ENCODE results near the gene NALCN.

Gene NALCN

DNA sequence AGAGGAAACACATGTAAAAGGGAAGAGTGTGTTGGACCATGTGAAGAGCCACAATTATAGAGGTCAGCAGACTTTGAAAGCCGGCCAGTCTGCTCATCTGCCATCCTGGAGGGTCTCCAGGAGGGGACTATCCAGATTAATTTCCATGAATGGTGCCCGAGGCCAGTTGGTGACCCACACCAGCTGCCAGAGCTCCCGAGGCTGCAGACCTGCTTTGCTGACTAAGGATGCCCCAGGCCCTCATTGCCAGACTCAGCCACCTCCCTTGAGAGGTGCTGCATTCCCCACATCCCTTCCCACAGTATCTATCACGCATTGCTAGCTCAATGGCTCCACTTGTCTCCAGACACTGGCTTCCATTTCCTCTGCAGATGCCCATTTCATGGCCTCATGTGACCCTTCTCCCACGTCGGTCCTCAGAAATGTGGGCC lies 110.3 kb downstream of the NALCN start:
- DNase-seq (ENCODE audit: low spot score): no peak
- H3K27me3 Mint-ChIP-seq (ENCODE audit: low read depth): no peaks in the 10 kb centered on the region
- H3K27ac Mint-ChIP-seq: no peak overlapping the region
- H3K9me3 Mint-ChIP-seq: peaks cover 5% of the 10 kb centered on the region
- no peak overlapping the region for H3K4me3 Mint-ChIP-seq
- no peaks in the 10 kb centered on the region for H3K36me3 Mint-ChIP-seq (ENCODE audit: low read depth)
- H3K4me1 Mint-ChIP-seq (ENCODE audit: low read depth): no peaks in the 10 kb centered on the region

DNA sequence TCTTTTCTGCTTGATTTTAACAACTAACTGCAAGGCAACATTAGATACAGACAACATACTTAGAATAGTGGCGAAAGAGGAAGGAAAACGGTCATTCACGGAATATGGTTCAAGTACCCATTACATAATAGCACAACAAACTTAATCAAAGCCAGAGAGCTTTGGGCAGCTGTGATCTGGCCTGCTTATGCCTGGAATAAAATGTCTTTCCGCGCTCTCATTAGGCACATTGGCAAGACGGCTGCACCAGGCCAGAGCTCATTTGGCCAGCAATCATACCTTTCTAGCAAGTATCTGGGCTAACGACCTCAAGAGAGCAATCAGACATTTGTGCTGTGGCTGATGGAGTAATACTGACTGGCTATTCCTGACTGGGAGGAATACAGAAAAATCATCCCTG lies 112.8 kb downstream of the NALCN start:
- no peaks in the 10 kb centered on the region for H3K27me3 Mint-ChIP-seq (ENCODE audit: low read depth)
- no peak overlapping the region for H3K27ac Mint-ChIP-seq
- no peaks in the 10 kb centered on the region for H3K4me1 Mint-ChIP-seq (ENCODE audit: low read depth)
- H3K4me3 Mint-ChIP-seq: no peak overlapping the region
- no peak for DNase-seq (ENCODE audit: low spot score)
- H3K36me3 Mint-ChIP-seq (ENCODE audit: low read depth): no peaks in the 10 kb centered on the region
- H3K9me3 Mint-ChIP-seq: no peaks in the 10 kb centered on the region

DNA sequence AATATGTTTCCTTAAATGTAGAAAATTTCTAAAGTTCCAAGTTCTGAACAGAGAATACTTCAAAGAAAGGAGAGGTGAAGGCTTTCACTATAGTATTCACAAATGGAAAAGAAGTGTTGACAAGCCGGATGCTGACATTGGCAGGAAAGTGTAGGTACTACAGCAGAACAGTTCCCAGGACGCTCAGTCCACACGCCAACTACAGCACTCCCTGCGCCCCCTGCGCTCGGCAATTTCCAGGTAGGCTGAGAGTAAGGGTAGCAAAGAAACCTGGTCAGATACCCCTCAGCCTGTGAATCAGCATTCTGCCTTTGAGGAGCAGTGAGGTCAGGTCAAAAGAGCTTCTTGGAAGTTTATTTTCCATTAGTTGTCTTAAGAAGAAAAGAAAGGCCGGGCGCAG lies 115.3 kb downstream of the NALCN start:
- Mint-ChIP-seq H3K4me1 (ENCODE audit: low read depth) (no peaks in the 10 kb centered on the region), H3K9me3 (no peaks in the 10 kb centered on the region), H3K4me3 (no peak overlapping the region), H3K27ac (no peak overlapping the region), H3K27me3 (ENCODE audit: low read depth) (no peaks in the 10 kb centered on the region), H3K36me3 (ENCODE audit: low read depth) (no peaks in the 10 kb centered on the region)
- DNase-seq (ENCODE audit: low spot score): no peak

DNA sequence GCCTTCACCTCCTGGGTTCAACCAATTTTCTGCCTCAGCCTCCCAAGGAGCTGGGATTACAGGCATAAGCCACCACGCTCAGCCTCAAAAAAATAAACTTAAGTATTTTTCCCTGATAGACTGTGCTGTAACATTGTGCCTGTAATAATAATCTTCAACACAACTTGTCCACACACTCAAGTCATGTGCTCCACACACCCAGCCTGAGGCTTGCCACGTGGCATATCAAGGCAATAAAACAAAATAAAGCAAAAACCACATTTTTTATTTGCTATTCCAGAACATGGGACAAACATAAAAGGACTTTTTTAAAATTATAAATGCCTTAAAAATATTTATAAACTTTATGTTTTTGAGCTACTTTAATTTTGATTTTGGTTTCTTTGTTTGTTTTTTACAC lies 115.8 kb downstream of the NALCN start:
- no peaks in the 10 kb centered on the region for H3K36me3 Mint-ChIP-seq (ENCODE audit: low read depth)
- no peak for DNase-seq (ENCODE audit: low spot score)
- no peak overlapping the region for H3K27ac Mint-ChIP-seq
- H3K9me3 Mint-ChIP-seq: no peaks in the 10 kb centered on the region
- no peaks in the 10 kb centered on the region for H3K27me3 Mint-ChIP-seq (ENCODE audit: low read depth)
- H3K4me1 Mint-ChIP-seq (ENCODE audit: low read depth): no peaks in the 10 kb centered on the region
- no peak overlapping the region for H3K4me3 Mint-ChIP-seq

DNA sequence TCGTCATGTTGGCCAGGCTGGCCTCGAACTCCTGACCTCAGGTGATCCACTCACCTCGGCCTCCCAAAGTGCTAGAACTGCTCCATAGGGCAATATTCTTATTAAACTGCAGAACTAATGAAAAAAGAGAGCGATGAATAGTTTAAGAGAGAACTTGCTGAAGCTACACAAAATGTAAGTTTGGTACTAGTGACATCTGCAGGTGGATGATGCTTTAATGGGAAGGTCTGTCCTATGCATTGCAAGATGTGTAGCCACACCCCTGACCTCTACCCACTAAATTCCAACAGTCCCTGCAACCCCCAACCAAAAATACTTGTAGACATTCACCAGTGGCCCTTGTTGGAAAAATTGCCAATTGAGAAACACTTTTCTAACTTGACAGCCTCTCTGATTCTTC lies 117.8 kb downstream of the NALCN start:
- H3K27ac Mint-ChIP-seq: no peak overlapping the region
- H3K36me3 Mint-ChIP-seq (ENCODE audit: low read depth): no peaks in the 10 kb centered on the region
- no peak for DNase-seq (ENCODE audit: low spot score)

DNA sequence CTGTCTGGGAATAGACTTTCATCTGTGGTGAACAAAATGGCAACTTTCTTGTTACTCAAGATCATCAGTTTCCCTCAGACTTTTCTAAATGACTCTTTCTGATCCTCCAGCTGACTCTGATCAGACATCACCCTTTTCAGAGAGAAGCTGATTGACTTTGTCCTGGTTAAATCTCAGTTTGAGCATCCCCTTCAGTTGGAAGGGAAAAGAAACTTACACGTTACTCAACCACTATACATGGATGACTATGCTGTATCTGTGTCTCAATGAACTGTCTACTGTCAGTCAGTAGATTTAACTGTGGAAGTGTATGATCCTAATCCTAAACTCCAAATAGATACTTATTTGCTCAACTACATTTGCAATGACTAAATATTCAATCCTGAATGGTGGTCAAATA lies 118.5 kb downstream of the NALCN start:
- H3K4me1 Mint-ChIP-seq (ENCODE audit: low read depth): no peaks in the 10 kb centered on the region
- H3K4me3 Mint-ChIP-seq: no peak overlapping the region
- no peaks in the 10 kb centered on the region for H3K9me3 Mint-ChIP-seq
- H3K27me3 Mint-ChIP-seq (ENCODE audit: low read depth): no peaks in the 10 kb centered on the region
- DNase-seq (ENCODE audit: low spot score): no peak
- no peaks in the 10 kb centered on the region for H3K36me3 Mint-ChIP-seq (ENCODE audit: low read depth)
- no peak overlapping the region for H3K27ac Mint-ChIP-seq

More for the DNA sequence above, 117.8 kb downstream of the NALCN start:
- Mint-ChIP-seq H3K4me3 (no peak overlapping the region), H3K4me1 (ENCODE audit: low read depth) (no peaks in the 10 kb centered on the region), H3K27me3 (ENCODE audit: low read depth) (no peaks in the 10 kb centered on the region), H3K9me3 (no peaks in the 10 kb centered on the region)

DNA sequence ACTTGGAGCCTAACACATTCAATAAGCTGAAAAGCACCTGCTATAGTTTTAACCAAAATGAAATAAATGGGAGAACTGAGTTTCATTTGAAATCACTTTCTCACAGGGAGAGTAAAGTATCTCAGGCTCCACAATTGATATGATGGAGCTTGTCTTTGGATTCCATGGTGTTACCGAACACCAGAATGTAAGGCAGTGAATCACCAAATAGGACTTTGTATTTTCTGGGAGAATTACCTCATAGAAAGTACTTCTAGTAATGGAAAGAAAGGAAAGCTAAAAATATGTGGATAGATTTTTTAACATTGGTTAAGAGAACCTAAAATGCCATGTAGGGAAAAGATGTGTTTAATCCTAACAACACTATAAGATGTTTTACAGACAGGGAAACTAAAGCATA lies 123.6 kb downstream of the NALCN start:
- Mint-ChIP-seq H3K27ac (no peak overlapping the region), H3K4me3 (no peak overlapping the region), H3K27me3 (ENCODE audit: low read depth) (peaks cover 5% of the 10 kb centered on the region), H3K36me3 (ENCODE audit: low read depth) (no peaks in the 10 kb centered on the region), H3K4me1 (ENCODE audit: low read depth) (no peaks in the 10 kb centered on the region), H3K9me3 (no peaks in the 10 kb centered on the region)
- no peak for DNase-seq (ENCODE audit: low spot score)

DNA sequence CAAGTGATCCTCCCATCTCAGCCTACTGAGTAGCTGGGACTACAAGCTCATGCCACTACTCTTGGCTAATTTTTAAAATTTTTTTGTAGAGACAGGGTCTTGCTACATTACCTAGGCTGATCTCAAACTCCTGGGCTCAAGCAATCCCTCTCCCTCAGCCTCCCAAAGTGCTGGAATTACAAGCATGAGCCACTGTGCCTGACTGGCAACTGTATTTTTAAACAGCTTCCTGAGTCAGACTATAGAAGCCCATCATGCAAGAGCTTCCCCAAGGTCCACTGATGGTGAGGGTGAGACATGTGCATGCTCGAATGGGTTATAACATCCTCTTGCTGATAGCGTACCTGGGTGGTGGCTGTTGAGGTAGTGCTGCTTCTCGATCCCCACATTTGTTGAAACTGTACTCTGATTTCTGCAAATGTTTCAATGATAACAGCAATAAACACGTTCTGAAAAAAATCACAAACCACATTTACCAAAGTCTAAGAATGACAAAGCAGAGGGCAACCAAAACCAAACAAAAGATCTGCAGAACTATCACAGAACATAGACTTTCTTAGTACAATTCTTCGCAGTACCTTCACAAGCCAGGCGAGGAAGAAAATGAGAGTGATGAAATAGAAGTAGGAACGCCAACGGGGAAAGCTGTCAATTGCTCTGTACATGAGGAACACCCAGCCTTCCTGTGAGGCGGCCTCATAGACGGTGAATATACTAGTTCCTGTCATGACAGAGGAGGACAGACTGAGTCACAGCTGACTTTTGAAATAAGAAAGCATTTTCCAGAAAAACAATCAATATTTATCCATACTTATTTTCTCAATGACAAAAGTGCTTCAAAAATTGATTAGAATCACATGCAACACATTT lies 124.4 kb downstream of the NALCN start:
- H3K27ac Mint-ChIP-seq: no peak overlapping the region

DNA sequence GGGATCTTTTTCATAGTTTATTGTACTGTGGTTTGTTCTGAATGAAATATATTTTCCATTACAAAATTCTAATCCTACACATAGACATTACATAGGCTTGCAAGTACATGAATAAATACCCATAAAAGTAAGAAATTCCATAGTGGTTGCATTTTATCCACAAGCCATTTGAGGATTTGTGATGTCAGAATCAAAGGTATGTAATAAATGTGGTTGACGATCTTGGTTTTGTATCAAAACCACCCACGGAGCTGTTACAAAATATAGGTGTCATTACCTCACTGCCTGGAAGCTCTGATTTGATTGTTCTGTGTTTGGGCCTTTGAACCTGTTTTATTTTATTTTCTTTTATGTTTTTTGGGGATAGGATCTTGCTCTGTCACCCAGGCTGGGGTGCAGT lies 125.1 kb downstream of the NALCN start:
- DNase-seq (ENCODE audit: low spot score): no peak
- Mint-ChIP-seq H3K4me3 (no peak overlapping the region), H3K36me3 (ENCODE audit: low read depth) (no peaks in the 10 kb centered on the region), H3K27ac (no peak overlapping the region), H3K27me3 (ENCODE audit: low read depth) (peaks cover 5% of the 10 kb centered on the region), H3K9me3 (no peaks in the 10 kb centered on the region), H3K4me1 (ENCODE audit: low read depth) (no peaks in the 10 kb centered on the region)

More for the DNA sequence above, 124.4 kb downstream of the NALCN start:
- Mint-ChIP-seq H3K27me3 (ENCODE audit: low read depth) (peaks cover 5% of the 10 kb centered on the region), H3K9me3 (no peaks in the 10 kb centered on the region), H3K36me3 (ENCODE audit: low read depth) (no peaks in the 10 kb centered on the region), H3K4me1 (ENCODE audit: low read depth) (no peaks in the 10 kb centered on the region), H3K4me3 (no peak overlapping the region)
- no peak for DNase-seq (ENCODE audit: low spot score)

DNA sequence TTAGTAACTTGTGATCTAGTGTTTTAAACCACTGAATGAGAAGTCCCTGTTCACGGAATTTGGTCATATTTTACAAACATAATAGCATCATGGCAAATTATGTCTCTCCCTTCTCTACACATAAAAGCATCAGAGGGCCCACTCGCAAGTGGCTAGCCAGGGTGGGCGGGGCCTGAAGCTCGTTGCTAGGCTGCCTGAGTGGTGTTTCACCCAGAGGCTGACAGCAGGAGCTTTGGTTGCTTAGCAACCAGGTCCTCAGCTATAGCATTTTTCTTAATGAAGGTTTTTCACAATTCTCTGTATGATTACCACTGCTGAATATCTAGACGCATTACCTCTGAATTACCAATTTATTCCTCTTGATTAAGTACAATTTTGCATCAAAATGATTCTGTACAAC lies 126.5 kb downstream of the NALCN start:
- Mint-ChIP-seq H3K4me1 (ENCODE audit: low read depth) (no peaks in the 10 kb centered on the region), H3K4me3 (no peak overlapping the region), H3K27ac (no peak overlapping the region), H3K36me3 (ENCODE audit: low read depth) (no peaks in the 10 kb centered on the region), H3K9me3 (no peaks in the 10 kb centered on the region), H3K27me3 (ENCODE audit: low read depth) (peaks cover 5% of the 10 kb centered on the region)
- DNase-seq (ENCODE audit: low spot score): no peak

DNA sequence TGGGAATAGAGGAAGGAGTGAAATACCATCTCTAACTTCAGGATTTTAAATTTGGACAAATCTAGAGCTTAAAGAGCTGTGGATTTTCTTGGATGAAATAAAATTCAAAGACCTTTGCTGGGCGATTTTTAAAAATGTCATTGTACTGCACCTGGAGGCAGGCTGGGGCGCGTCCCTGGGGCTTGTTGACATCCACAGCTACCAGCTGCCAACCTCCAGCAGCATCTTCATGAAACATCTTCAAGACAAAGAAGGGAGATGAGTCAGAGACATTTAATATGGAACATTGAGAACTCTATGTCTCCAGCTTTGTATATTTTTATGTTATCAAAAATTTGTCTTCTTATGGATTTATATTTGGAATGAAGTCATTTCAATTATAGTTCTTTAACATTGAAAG lies 132.5 kb downstream of the NALCN start:
- DNase-seq (ENCODE audit: low spot score): no peak
- Mint-ChIP-seq H3K9me3 (no peaks in the 10 kb centered on the region), H3K4me1 (ENCODE audit: low read depth) (no peaks in the 10 kb centered on the region), H3K27me3 (ENCODE audit: low read depth) (no peaks in the 10 kb centered on the region), H3K36me3 (ENCODE audit: low read depth) (no peaks in the 10 kb centered on the region), H3K27ac (no peak overlapping the region), H3K4me3 (no peak overlapping the region)

DNA sequence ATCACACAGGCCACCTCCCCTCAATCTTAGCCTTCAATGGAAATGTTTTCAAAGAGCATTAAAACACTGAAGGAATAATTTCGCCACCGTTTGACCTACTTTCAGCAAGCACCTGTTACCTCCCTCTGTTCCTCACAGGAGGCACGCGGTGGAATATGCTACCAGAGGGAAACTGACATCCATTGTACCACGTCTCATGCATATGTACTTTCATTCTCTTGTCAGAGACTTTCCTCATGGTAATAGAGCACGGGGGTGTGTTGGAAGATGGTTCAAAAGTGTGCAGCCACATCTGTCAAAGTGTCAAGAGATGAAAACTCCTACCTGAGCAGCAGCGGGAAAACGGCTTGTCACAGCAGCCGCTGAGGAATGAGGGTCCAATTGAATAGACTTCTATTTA lies 143.4 kb downstream of the NALCN start:
- no peak overlapping the region for H3K27ac Mint-ChIP-seq
- peaks cover 3% of the 10 kb centered on the region for H3K27me3 Mint-ChIP-seq (ENCODE audit: low read depth)
- H3K36me3 Mint-ChIP-seq (ENCODE audit: low read depth): no peaks in the 10 kb centered on the region
- H3K4me1 Mint-ChIP-seq (ENCODE audit: low read depth): no peaks in the 10 kb centered on the region
- H3K9me3 Mint-ChIP-seq: no peaks in the 10 kb centered on the region
- no peak overlapping the region for H3K4me3 Mint-ChIP-seq
- no peak for DNase-seq (ENCODE audit: low spot score)

DNA sequence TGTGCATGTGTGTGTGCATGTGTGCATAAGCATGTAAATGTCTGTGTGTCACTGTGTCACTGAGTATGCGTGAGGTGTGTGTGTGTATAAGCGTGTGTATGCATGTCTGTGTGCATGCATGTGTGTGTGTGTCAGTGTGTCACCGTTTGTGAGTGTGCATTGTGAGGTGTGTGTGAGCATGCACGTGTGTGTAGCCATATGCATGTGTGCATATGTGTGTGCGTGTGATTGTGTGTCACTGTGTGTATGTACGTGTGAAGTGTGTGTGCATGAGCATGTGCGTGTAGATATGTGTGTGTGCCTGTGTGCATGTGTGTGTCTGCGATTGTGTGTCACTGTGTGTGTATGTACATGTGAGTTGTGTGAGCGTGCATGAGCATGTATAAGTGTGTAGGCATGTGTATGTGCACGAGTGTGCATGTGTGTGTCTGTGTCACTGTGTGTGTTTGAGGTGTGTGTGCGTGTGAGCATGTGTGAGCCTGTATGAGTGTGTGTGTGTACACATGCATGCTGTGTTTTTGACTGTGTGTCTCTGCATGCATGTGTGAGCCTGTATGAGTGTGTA lies 144.5 kb downstream of the NALCN start:
- H3K27ac Mint-ChIP-seq: no peak overlapping the region
- no peaks in the 10 kb centered on the region for H3K9me3 Mint-ChIP-seq
- peaks cover 3% of the 10 kb centered on the region for H3K27me3 Mint-ChIP-seq (ENCODE audit: low read depth)
- no peaks in the 10 kb centered on the region for H3K36me3 Mint-ChIP-seq (ENCODE audit: low read depth)
- H3K4me1 Mint-ChIP-seq (ENCODE audit: low read depth): no peaks in the 10 kb centered on the region
- DNase-seq (ENCODE audit: low spot score): no peak
- no peak overlapping the region for H3K4me3 Mint-ChIP-seq

DNA sequence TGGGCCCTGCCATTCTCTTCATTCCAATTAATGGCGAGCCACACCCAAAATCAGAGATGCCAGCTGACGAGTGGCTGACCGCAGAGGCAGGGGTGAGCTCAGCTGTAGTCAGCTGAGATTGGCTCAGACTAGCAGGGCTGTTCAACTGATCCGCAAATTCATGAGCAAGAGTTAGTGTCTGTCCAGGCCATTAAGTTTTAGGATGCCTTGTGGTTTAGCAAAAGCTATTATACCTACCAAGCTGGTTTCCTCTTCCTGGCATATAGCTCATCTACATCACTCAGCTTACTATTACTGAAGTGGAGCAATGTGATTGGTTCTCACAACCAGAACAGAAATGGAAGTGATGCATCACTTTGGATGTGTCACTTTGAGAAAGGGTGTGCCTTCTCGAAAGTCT lies 148.7 kb downstream of the NALCN start:
- no peak for DNase-seq (ENCODE audit: low spot score)
- H3K27ac Mint-ChIP-seq: no peak overlapping the region
- H3K4me1 Mint-ChIP-seq (ENCODE audit: low read depth): peaks cover 7% of the 10 kb centered on the region
- no peaks in the 10 kb centered on the region for H3K36me3 Mint-ChIP-seq (ENCODE audit: low read depth)
- no peak overlapping the region for H3K4me3 Mint-ChIP-seq
- peaks cover under 1% of the 10 kb centered on the region for H3K27me3 Mint-ChIP-seq (ENCODE audit: low read depth)
- no peaks in the 10 kb centered on the region for H3K9me3 Mint-ChIP-seq

DNA sequence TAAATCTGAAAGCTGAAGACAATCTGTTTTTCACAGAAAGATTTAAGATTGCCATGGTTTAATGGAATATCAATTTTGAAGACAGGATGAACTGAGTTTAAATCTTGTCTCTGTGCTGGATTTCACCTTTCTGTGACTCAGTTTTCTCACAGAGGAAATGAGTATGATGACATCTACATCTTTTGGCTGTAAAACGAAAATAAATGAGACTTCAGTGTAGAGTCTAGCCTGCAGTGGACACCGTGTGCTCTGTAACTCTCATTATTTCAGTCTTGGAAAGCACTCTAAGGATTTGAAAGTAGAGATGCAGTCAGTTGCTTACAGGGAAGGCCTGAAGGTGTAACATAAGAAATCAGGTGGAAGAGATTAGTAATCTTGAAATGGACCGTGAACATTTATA lies 150.4 kb downstream of the NALCN start:
- Mint-ChIP-seq H3K27me3 (ENCODE audit: low read depth) (peaks cover 5% of the 10 kb centered on the region), H3K4me1 (ENCODE audit: low read depth) (peaks cover 7% of the 10 kb centered on the region)
- DNase-seq (ENCODE audit: low spot score): no peak

More for the DNA sequence above, 150.4 kb downstream of the NALCN start:
- H3K4me3 Mint-ChIP-seq: no peak overlapping the region
- no peaks in the 10 kb centered on the region for H3K36me3 Mint-ChIP-seq (ENCODE audit: low read depth)
- H3K27ac Mint-ChIP-seq: no peak overlapping the region
- H3K9me3 Mint-ChIP-seq: no peaks in the 10 kb centered on the region
